SH-SY5Y (cell line): ENCODE measurements around the gene ROR1.

Experiments
- GATA2 ChIP-seq: IDR thresholded peaks from 2 replicates; pipeline ENCODE4 v1.6.1; 2011; ENCODE audit warnings: mild to moderate bottlenecking, low read depth, low read length
- GATA3 ChIP-seq: IDR thresholded peaks from 2 replicates; pipeline ENCODE4 v1.6.1; 2011; ENCODE audit warnings: low read depth, mild to moderate bottlenecking, low read length, moderate library complexity

- TF ChIP-seq GATA3 (no peak), GATA2 (no peak)
Measured at GRCh38 chr1:63864224-63864641, 90.4 kb downstream of the ROR1 start.
